K562 (cell line): ENCODE measurements around the gene SEMA6D. TPM values are rescaled to one million over a fixed set of nuclear protein-coding genes. Genes with fewer than 3 reads are reported as not detected.

Experiments
- ATAC-seq: fragments of 200-7000 bp; cut with Tn5 transposase; 3 replicates; pipeline ENCODE4 v1.9.1; 2020; ENCODE audit warnings: moderate library complexity
- BruUV-seq: library from RNA; stranded (reverse); fragments of 400-500 nt; replicated peaks from 2 replicates; lab custom pipeline; 2021; lab: Mats Ljungman, UMichigan
- CTCF ChIA-PET: fragments of 300-600 bp; formaldehyde crosslinking; extraction: SDS; loops from one replicate; lab custom pipeline; 2021; ENCODE audit warnings: low intra/inter-chr PET ratio; lab: Yijun Ruan, JAX
- POLR2A ChIA-PET: fragments of 300-600, 350-650 bp; sonication (Branson Sonifier 250); formaldehyde crosslinking; extraction: SDS; loops from one replicate; lab custom pipeline; 2021; ENCODE audit warnings: antibody characterized with exemption, inconsistent platforms; lab: Yijun Ruan, JAX
- DNase-seq, 4 experiments: peaks; one replicate each; pipeline versions ENCODE4 v3.0.0 to v3.0.0-alpha.2; 2011 to 2018; ENCODE audit warnings: low spot score in 3 of 4, mixed read lengths in 3 of 4; ENCODE audit errors: extremely low read depth in 1 of 4
- FAIRE-seq: peaks from 2 replicates; lab custom pipeline; 2011; peaks lifted over from hg19 to GRCh38; lab: Jason Lieb, UNC
- H2AFZ ChIP-seq: 2 replicates; pipeline ENCODE4 v1.6.0; 2011; ENCODE audit warnings: low read depth, low read length, control low read depth, inconsistent platforms
- H3K27ac ChIP-seq: fragments of 200-600 bp; 3 replicates; pipeline ENCODE4 v1.8.0; 2011; ENCODE audit warnings: low read depth, mild to moderate bottlenecking, control low read depth, inconsistent platforms, low read length, moderate library complexity, mixed read lengths; ENCODE audit errors: extremely low read depth
- H3K27me3 ChIP-seq, 2 experiments: fragments of 300-600 bp in 1 of 2; 2 replicates in 1 of 2; 3 replicates in 1 of 2; pipeline versions ENCODE4 v1.6.0 to v1.8.0; 2011; ENCODE audit warnings: inconsistent platforms in 2 of 2, low read length in 2 of 2, mild to moderate bottlenecking in 1 of 2, mixed read lengths in 1 of 2, moderate library complexity in 1 of 2; ENCODE audit not compliant: control insufficient read depth in 2 of 2, insufficient read depth in 2 of 2
- H3K36me3 ChIP-seq: fragments of 300-600 bp; 3 replicates; pipeline ENCODE4 v1.8.0; 2011; ENCODE audit warnings: mild to moderate bottlenecking, low read length, inconsistent platforms; ENCODE audit not compliant: control insufficient read depth, insufficient read depth
- H3K4me1 ChIP-seq, 2 experiments: fragments of 200-600 bp in 1 of 2; replicated peaks in 1 of 2; 2 replicates in 1 of 2; 3 replicates in 1 of 2; pipeline versions ENCODE4 v1.5.1 to v1.8.0; 2011; ENCODE audit warnings: inconsistent platforms in 2 of 2, low read length in 2 of 2, mild to moderate bottlenecking in 1 of 2, mixed read lengths in 1 of 2, moderate library complexity in 1 of 2; ENCODE audit not compliant: control insufficient read depth in 2 of 2, insufficient read depth in 2 of 2
- H3K4me2 ChIP-seq: 2 replicates; pipeline ENCODE4 v1.6.1; 2011; ENCODE audit warnings: low read length, control low read depth, inconsistent platforms, mixed read lengths; ENCODE audit not compliant: insufficient read depth
- H3K4me3 ChIP-seq: fragments of 200-600 bp; sonication (generic), shearing (Covaris generic); 2 replicates; pipeline ENCODE4 v1.5.1; 2016; ENCODE audit warnings: control low read depth, inconsistent platforms
- H3K79me2 ChIP-seq: fragments of 200-600 bp; 3 replicates; pipeline ENCODE4 v1.8.0; 2011; ENCODE audit warnings: low read length, inconsistent platforms; ENCODE audit not compliant: control insufficient read depth, insufficient read depth
- H3K9ac ChIP-seq, 2 experiments: 2 replicates each; pipeline versions ENCODE4 v1.6.0 to v1.6.1; 2011; ENCODE audit warnings: low read depth in 2 of 2, low read length in 2 of 2, control low read depth in 1 of 2, inconsistent platforms in 1 of 2, mild to moderate bottlenecking in 1 of 2, mixed read lengths in 1 of 2; ENCODE audit not compliant: insufficient read depth in 1 of 2
- H3K9me1 ChIP-seq: one replicate; pipeline ENCODE4 v1.6.0; 2011; ENCODE audit warnings: inconsistent platforms, mild to moderate bottlenecking, low read length, moderate library complexity; ENCODE audit not compliant: control insufficient read depth, insufficient read depth
- H3K9me3 ChIP-seq: replicated peaks from 2 replicates; pipeline ENCODE4 v1.5.1; 2011; ENCODE audit warnings: low read depth, low read length, inconsistent platforms; ENCODE audit not compliant: control insufficient read depth, insufficient read depth
- H4K20me1 ChIP-seq: replicated peaks from 2 replicates; pipeline ENCODE4 v1.6.1; 2011; ENCODE audit warnings: low read length, inconsistent platforms, mixed read lengths; ENCODE audit not compliant: control insufficient read depth, insufficient read depth
- CHCHD3 ChIP-seq: fragments of 250-450 bp; sonication (Bioruptor Pico); IDR thresholded peaks from 2 replicates; pipeline ENCODE4 v2.1.2; 2022; ENCODE audit warnings: mild to moderate bottlenecking
- CREM ChIP-seq: IDR thresholded peaks from 2 replicates; pipeline ENCODE4 v1.6.1; 2014; ENCODE audit warnings: antibody characterized with exemption, low read depth
- ESRRA ChIP-seq: fragments of 450-650 bp; IDR thresholded peaks from 2 replicates; pipeline ENCODE4 v1.6.1; 2014; ENCODE audit warnings: low read depth, mild to moderate bottlenecking, moderate library complexity, borderline replicate concordance
- HMG20A ChIP-seq: fragments of 450-650 bp; formaldehyde crosslinking; conservative IDR thresholded peaks from 2 replicates; pipeline ENCODE4 v1.4.0; 2020; ENCODE audit warnings: mild to moderate bottlenecking, mixed read lengths
- KLF1 ChIP-seq: fragments of 450-650 bp; IDR thresholded peaks from 2 replicates; pipeline ENCODE4 v1.6.1; 2016; ENCODE audit warnings: missing genetic modification characterization, missing compliant biosample characterization
- KLF6 ChIP-seq: fragments of 250-450 bp; sonication (Bioruptor Pico); IDR thresholded peaks from 2 replicates; pipeline ENCODE4 v1.4.0; 2020; ENCODE audit warnings: mild to moderate bottlenecking, moderate library complexity, borderline replicate concordance
- NR2C1 ChIP-seq, 2 experiments: fragments of 450-650 bp; IDR thresholded peaks; 2 replicates each; pipeline ENCODE4 v1.6.1; 2017; ENCODE audit warnings: mild to moderate bottlenecking in 2 of 2, antibody characterized with exemption in 1 of 2, inconsistent platforms in 1 of 2, missing compliant biosample characterization in 1 of 2, missing genetic modification characterization in 1 of 2
- POLR2AphosphoS5 ChIP-seq: IDR thresholded peaks from 2 replicates; pipeline ENCODE4 v1.6.1; 2011; ENCODE audit warnings: mild to moderate bottlenecking, low read depth, low read length, moderate library complexity; ENCODE audit not compliant: control insufficient read depth, insufficient read depth
- RB1 ChIP-seq: fragments of 450-650 bp; IDR thresholded peaks from 2 replicates; pipeline ENCODE4 v1.6.1; 2017; ENCODE audit warnings: low read depth, mild to moderate bottlenecking
- STAT5B ChIP-seq: fragments of 250-450 bp; sonication (Bioruptor Pico); IDR thresholded peaks from 2 replicates; pipeline ENCODE4 v1.8.0; 2021; ENCODE audit warnings: mild to moderate bottlenecking, inconsistent platforms
- ZNF311 ChIP-seq: fragments of 250-450 bp; sonication (Bioruptor Pico); IDR thresholded peaks from 2 replicates; pipeline ENCODE4 v1.4.0; 2020; ENCODE audit warnings: mild to moderate bottlenecking, moderate library complexity
- ZNF436 ChIP-seq: fragments of 250-450, 450-650 bp; sonication (Bioruptor Pico); formaldehyde crosslinking; IDR thresholded peaks from 2 replicates; pipeline ENCODE4 v1.7.0; 2020; ENCODE audit warnings: mild to moderate bottlenecking
- WGBS: fragments of 100-300 bp; shearing (Covaris generic); methylation state at CpG from one replicate; pipeline ENCODE4 v1.1.6; 2016; ENCODE audit warnings: low coverage, mixed read lengths; ENCODE audit not compliant: insufficient coverage; ENCODE audit errors: missing lambda C conversion rate; 5-methylcytosine and 5-hydroxymethylcytosine counted together
- in situ Hi-C: fragments of 300-500 bp; cut with MboI; formaldehyde crosslinking; loops from 4 replicates; pipeline ENCODE4 v1.15.0; 2018; ENCODE audit warnings: inconsistent platforms, mixed read lengths
- intact Hi-C: fragments of 100-400 bp; cut with micrococcal nuclease; formaldehyde crosslinking; loops from 2 replicates; pipeline ENCODE4 v1.14.2; 2022
- polyA plus RNA-seq, 8 experiments: library from polyadenylated mRNA; depleted of rRNA in 4 of 8; stranded (reverse) in 5 of 8; unstranded in 3 of 8; fragments of >200 nt; fragmentation: Nextera tagmentation in 2 of 8; fragmentation: Illumina TruSeq in 1 of 8; extraction: Ambion mirVana in 2 of 8; extraction: Trizol in 1 of 8; gene quantifications; 2 replicates each; pipeline versions ENCODE4 v1.2.1 to v1.2.3, GENCODE V29; 2011 to 2014; ENCODE audit warnings: inconsistent platforms in 1 of 8, missing spikeins in 1 of 8
- total RNA-seq, 7 experiments: library from RNA; depleted of rRNA in 6 of 7; stranded (reverse); fragments of >200 nt in 6 of 7; fragmentation: Illumina TruSeq in 2 of 7; extraction: Trizol in 2 of 7; gene quantifications; 2 replicates each; pipeline versions ENCODE4 v1.2.1 to v1.2.3, GENCODE V29; 2011 to 2021; ENCODE audit warnings: low replicate concordance in 1 of 7
- TF ChIP-seq, protein P1 (sequence below): fragments of 450-650 bp; formaldehyde crosslinking; IDR thresholded peaks from 2 replicates; pipeline ENCODE4 v1.4.0; 2020; ENCODE audit warnings: mild to moderate bottlenecking
- TF ChIP-seq, protein P2 (sequence below): fragments of 250-450 bp; sonication (Bioruptor Pico); IDR thresholded peaks from 2 replicates; pipeline ENCODE4 v1.5.0; 2020; ENCODE audit warnings: mild to moderate bottlenecking, borderline replicate concordance

The SEMA6D gene
- total and polyA plus RNA-seq, 9 of the 15 experiments (the other 6 are each of a cell fraction or from before 2014, with no cell fraction given) = not detected

DNA sequence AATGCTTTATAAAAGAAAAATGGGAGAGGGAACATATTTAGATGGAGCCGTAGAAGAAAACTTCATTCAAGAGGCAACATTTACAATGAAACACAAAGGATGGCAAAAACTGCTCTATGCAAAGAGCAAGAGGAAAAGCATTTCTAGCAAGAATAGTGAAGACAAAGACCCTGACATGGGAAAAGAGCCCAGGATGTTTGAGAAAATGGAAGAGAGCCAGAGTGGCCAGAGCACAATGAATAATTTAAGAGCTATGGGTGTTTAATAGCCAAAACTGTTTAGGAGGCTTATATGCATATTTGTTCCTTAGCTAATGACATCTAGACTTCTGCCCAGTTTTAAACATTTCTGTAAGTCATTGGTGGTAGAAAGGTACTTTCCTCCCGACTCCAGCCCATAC lies 25.4 kb upstream of the SEMA6D start:
- Histone ChIP-seq H3K9ac (no peak overlapping the region), H3K4me2 (no peak overlapping the region), H4K20me1 (no peaks in the 10 kb centered on the region), H3K4me1 (no peaks in the 10 kb centered on the region), H3K4me3 (no peak overlapping the region), H3K9me1 (no peaks in the 10 kb centered on the region), H3K79me2 (no peaks in the 10 kb centered on the region), H3K27me3 (no peaks in the 10 kb centered on the region), H3K27ac (no peak overlapping the region), H3K36me3 (no peaks in the 10 kb centered on the region), H2AFZ (no peak overlapping the region), H3K9me3 (no peaks in the 10 kb centered on the region)
- FAIRE-seq = no peak
- 0% methylated on average over 2 of the region's 2 CpGs for WGBS
- ChIA-PET POLR2A (no interaction called here), CTCF (no interaction called here)
- BruUV-seq = no TSS peak
- TF ChIP-seq RB1 (no peak), NR2C1 (IDR thresholded peaks at IDR 0.05) (no peak), NR2C1 (tag; IDR thresholded peaks at IDR 0.05) (no peak), KLF6 (CRISPR knock-in tag) (no peak), HMG20A (CRISPR knock-in tag) (no peak)
- TF ChIP-seq, protein P1, sequence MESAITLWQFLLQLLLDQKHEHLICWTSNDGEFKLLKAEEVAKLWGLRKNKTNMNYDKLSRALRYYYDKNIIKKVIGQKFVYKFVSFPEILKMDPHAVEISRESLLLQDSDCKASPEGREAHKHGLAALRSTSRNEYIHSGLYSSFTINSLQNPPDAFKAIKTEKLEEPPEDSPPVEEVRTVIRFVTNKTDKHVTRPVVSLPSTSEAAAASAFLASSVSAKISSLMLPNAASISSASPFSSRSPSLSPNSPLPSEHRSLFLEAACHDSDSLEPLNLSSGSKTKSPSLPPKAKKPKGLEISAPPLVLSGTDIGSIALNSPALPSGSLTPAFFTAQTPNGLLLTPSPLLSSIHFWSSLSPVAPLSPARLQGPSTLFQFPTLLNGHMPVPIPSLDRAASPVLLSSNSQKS (CRISPR knock-in tag) = no peak
- no peak for ATAC-seq
- in situ Hi-C loops = no loop called here
- intact Hi-C loops = no loop called here
- DNase-seq = no peak

DNA sequence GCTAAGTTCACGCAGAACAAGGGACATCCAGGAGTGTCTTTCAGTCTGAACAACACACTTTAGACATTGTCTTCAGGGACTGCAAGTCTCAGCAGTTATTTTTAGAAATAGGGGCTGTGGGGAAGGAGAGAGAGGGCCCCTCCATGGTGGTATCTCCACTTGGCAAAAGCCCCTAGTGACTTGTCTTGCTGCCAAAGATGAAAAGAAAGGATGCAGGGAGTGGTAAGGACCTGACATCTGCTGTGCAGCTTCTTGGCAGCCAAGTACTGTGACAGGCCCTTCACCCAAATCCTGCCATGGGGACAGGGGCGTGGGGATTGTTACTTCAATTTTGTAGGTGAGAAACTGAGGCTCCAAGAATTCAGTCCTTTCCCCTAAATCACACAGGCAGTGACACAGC lies 21.0 kb upstream of the SEMA6D start:
- FAIRE-seq (no peak), ATAC-seq (no peak), DNase-seq (no peak)
- ChIA-PET CTCF (no interaction called here), POLR2A (no interaction called here)
- 0% methylated on average over 2 of the region's 2 CpGs for whole genome bisulfite sequencing
- H3K4me3 ChIP-seq = no peak overlapping the region
- no peaks in the 10 kb centered on the region for H3K9me1 ChIP-seq
- no peaks in the 10 kb centered on the region for H3K36me3 ChIP-seq
- H2AFZ ChIP-seq = no peak overlapping the region
- no peaks in the 10 kb centered on the region for H3K4me1 ChIP-seq
- H3K4me2 ChIP-seq = no peak overlapping the region
- no TSS peak for BruUV-seq
- H3K79me2 ChIP-seq = no peaks in the 10 kb centered on the region
- intact Hi-C loops = no loop called here
- H4K20me1 ChIP-seq = no peaks in the 10 kb centered on the region
- no peaks in the 10 kb centered on the region for H3K27me3 ChIP-seq
- in situ Hi-C loops = no loop called here
- no peak overlapping the region for H3K27ac ChIP-seq
- H3K9me3 ChIP-seq = no peaks in the 10 kb centered on the region
- no peak overlapping the region for H3K9ac ChIP-seq
- TF ChIP-seq ZNF436 (CRISPR knock-in tag) = no peak
- no peak for TF ChIP-seq ZNF311
- TF ChIP-seq STAT5B (CRISPR knock-in tag) = no peak
- TF ChIP-seq CREM = no peak
- no peak for TF ChIP-seq KLF1 (tag)
- TF ChIP-seq CHCHD3 (CRISPR knock-in tag) = no peak
- TF ChIP-seq POLR2AphosphoS5 = no peak
- no peak for TF ChIP-seq ESRRA
- TF ChIP-seq, protein P2, sequence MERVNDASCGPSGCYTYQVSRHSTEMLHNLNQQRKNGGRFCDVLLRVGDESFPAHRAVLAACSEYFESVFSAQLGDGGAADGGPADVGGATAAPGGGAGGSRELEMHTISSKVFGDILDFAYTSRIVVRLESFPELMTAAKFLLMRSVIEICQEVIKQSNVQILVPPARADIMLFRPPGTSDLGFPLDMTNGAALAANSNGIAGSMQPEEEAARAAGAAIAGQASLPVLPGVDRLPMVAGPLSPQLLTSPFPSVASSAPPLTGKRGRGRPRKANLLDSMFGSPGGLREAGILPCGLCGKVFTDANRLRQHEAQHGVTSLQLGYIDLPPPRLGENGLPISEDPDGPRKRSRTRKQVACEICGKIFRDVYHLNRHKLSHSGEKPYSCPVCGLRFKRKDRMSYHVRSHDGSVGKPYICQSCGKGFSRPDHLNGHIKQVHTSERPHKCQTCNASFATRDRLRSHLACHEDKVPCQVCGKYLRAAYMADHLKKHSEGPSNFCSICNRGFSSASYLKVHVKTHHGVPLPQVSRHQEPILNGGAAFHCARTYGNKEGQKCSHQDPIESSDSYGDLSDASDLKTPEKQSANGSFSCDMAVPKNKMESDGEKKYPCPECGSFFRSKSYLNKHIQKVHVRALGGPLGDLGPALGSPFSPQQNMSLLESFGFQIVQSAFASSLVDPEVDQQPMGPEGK (CRISPR knock-in tag) = no peak
